Islet of Langerhans (tissue), 1 donor: ENCODE data around the gene MRPS27.
"Not testable (repeated sequence)": the region's sequence is repeated elsewhere in the genome, so short reads cannot be mapped to it uniquely, and the experiment has no call there.

ENCODE experiments used
- FAIRE-seq: peaks from one replicate; lab custom pipeline; 2011; peaks lifted over from hg19 to GRCh38; lab: Jason Lieb, UNC

MRPS27 gene

DNA sequence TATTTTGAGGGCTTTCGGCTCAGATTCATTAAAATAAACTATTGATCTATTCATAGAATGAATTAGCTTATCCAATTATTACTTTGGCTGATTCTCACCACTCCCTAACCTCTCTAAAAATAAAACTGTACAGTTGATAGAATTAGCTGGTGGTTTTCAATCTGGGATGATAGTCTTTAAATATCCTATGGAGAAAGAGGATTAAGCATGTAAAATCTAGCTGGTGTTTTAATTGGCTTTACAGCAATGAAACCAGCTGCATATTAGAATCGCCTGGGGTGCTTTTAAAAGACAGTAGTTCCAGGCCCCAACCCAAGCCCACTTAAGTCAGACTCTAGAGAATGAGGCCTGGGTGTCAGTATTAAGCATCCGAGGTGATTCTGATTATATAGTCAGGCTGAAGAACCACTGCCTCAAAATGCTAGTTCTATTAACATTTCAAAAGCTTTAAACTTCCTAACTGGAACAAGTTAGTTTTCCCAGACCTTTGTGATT is 117.7 kb downstream of the MRPS27 start:
- FAIRE-seq, result no peak

DNA sequence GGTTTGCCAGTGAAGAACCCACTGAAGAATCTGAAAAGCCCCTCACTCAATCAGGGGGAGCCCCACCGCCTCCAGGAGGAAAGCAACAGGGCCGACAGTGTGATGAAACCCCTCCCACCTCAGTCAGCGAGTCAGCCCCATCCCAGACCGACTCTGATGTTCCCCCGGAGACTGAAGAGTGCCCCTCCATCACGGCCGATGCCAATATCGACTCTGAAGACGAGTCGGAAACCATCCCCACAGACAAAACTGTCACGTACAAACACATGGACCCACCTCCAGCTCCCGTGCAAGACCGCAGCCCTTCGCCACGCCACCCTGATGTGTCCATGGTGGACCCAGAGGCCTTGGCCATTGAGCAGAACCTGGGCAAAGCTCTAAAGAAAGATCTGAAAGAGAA is 120.4 kb downstream of the MRPS27 start:
- FAIRE-seq, result no peak

DNA sequence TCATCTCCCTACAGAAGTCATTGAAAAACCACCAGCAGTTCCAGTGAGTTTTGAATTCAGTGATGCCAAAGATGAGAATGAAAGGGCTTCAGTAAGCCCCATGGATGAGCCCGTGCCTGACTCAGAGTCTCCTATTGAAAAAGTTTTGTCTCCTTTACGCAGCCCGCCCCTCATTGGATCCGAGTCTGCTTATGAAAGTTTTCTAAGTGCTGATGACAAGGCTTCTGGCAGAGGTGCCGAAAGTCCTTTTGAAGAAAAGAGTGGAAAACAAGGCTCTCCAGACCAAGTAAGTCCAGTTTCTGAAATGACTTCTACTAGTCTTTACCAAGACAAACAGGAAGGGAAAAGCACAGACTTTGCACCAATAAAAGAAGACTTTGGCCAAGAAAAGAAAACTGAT is 122.6 kb downstream of the MRPS27 start:
- no peak for FAIRE-seq

DNA sequence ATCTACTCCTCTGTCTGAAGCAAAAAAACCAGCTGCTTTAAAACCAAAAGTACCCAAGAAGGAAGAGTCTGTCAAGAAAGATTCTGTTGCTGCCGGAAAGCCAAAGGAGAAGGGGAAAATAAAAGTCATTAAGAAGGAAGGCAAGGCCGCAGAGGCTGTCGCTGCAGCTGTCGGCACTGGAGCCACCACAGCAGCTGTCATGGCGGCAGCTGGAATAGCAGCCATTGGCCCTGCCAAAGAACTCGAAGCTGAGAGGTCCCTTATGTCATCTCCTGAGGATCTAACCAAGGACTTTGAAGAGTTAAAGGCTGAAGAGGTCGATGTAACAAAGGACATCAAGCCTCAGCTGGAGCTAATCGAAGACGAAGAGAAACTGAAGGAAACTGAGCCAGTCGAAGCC is 124.5 kb downstream of the MRPS27 start:
- no peak for FAIRE-seq

DNA sequence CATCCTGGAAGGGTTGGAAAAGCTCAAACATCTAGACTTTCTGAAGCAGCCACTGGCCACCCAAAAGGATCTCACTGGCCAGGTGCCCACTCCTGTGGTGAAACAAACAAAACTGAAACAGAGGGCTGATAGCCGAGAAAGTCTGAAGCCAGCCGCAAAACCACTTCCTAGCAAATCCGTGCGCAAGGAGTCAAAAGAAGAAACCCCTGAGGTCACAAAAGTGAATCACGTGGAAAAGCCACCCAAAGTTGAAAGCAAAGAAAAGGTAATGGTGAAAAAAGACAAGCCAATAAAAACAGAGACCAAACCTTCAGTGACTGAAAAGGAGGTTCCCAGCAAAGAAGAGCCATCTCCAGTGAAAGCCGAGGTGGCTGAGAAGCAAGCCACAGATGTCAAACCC is 125.2 kb downstream of the MRPS27 start:
- FAIRE-seq, result no peak

DNA sequence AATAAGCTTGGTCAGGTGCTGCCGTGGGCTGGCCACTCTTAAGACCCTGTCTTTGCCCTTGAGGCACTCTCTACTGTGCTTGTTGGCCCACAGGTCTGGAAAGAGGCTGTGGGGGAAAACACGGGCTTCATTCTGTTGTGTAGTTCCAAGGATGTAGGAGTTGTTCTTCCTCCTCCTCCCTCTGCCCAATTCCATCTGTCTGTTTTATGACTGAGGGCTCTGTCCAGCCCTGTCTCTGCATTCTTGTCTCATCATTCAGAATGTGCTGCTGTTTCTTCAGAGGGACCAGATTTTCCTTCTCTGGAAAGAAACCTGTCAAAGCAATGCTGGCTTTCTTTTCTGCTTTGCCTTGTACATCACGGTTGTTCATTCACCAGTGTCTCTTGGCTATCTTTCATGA is 128.6 kb downstream of the MRPS27 start:
- FAIRE-seq, result no peak

DNA sequence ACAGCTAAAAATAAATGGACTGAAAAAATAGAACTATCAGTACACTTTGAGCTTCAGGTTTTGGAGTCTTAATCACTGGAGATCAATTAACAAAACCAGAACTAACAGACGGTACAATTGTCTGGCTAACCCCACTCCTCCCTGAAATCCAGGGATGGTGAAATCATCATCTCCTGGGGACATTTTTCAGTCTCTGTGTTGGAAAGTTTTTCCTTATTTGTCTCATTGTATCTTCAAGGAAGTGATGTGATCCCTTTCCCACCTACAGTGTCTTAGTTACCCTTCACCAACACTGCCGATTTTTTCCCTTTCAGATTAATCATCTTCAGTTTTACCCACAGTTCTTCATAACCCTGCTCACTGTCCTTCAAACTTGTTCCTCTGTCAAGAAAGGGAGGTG is 130.9 kb downstream of the MRPS27 start:
- no peak for FAIRE-seq

DNA sequence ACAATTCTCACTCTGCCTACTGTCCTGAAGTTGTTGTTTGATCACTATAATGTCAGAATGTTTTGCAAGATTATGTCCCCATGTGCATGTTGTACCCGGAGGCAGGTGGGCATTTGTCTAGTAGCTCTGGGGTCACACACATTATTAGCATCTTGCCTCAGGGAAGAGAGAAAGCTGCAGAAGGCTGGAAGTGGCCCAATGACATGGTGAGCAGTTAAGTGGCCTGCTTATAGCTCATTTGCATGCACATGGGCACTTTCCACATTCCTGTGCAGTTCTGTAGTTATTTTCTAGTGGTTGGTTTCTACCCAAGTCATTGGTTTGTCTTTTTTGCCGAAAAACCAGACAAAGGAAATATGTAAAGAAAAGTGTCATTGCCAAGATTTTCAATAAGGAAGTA is 131.9 kb downstream of the MRPS27 start:
- no peak for FAIRE-seq

DNA sequence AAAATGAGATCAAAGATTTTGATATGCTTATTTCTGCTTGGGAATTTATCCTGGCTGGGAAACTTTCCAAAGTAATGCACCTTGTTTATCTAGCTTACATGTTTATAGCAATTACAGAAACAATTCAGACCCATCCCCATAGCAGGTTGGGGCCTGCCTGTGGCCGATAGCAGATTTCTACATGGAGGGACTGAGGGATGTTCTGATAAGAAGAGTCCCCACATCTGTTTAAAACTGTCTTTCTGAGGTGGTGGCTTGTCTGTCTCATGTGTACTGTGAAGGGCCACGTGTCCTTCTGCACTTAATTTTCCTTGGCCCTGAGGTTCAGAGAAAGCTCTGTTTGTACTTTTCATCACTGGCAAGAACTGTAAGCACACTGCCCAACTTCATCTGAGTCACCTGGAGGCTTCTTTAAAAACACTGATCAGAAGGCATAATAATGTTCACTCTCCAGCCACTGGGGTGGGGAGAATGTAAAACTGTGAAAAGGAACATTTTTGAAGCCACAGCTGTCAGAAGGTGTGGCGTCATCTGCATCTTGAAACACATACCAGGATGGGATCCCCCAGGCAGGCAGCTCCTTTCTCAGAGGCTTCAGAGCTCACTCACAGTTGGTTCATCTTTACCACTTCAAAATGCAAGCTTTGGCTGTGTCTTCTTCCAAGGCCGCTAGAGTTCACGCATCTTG is 132.5 kb downstream of the MRPS27 start:
- FAIRE-seq, result no peak

DNA sequence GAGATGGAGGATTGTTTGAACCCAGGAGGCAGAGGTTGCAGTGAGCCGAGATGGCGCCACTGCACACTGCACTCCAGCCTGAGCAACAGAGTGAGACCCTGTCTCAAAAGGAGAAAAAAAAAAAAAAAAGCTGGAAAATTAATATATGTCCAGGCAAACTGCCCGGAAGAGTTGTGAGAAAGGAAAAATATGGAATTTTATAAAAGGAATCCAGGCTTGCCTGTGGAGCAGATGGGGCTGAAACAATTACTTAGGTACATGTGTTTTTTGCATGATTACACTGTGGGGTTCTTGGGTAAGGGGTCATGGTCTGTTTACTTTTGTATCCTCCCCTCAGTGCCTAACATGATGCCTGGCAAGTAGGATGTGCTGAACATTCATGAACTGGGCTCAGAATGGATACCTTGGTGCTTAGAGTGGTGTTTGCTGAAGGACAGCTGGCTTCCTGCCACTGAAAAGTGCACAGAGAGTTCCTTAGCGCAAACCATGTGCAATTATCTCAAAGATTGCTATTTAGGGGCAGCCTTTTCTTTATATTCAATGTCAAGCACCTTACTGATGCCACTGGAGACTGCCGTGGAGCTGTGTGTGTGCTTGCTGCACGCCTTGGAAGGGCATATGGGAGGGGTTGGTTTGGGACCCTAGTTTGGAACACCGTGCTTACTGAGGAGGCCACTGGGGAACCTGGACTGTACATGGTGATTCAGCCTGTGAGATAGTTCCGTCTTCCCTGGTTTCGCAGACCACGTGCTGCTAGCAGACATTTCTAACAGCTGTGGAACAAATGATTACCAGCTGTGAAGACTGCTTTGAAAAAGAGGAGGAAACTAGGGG is 134.3 kb downstream of the MRPS27 start:
- FAIRE-seq, result no peak

DNA sequence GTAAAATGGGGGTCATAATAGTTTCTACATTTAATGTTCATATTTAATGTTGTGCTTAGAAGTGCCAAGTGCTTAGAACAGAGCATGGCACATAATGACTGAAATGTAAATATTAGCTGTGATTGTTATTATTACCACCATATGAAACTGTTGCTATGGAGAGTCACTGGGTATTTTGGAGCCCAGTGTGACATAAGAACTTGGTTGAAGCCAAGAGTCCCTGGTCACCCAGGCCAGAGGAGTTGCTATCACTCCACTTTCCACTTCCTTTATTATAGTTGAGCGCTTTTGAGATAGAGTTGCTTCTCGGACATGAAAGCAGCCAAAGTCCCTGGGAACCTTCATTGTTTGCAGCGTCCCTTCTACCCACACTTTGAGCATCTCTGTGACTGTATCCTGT is 135.6 kb downstream of the MRPS27 start:
- FAIRE-seq, result no peak

DNA sequence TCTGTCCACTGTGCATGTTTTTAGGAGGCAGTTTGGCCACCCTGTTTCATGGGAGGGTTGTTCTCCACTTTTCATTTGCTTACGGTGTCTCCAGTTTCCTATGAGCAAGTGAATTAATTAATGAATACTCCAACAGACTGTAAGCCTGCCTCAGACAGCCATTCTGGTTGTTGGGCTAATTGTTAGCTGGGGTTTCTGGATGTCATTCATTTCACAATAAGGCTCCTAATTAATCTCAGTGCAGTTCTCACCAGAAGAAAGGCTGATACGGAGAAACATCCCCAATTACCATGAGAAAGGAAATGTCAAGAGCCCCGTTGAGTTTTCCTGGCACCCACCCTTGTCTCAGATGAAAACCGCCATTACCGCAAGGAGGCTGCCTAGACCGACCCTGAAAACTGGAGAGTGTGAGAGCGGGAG is 136.9 kb downstream of the MRPS27 start:
- FAIRE-seq, result no peak

DNA sequence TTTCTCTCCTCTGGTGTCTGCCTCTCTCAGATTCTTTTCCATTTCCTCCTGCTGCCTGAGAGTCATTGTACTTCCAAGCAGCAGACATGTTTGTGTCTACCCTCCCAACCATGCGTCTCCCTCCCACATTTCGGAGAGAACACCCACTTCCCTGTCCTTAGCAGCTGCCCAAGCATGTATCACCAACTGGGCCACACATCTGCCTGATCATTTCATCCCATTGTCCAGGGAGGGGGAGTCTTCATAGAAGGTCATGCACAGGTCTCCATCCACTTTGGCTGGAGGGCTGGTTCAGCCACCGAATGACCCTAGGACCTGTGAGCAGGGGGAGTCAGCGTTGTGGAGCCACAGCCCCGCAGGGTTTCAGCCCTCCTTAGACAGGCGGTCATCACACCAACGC is 137.4 kb downstream of the MRPS27 start:
- no peak for FAIRE-seq

DNA sequence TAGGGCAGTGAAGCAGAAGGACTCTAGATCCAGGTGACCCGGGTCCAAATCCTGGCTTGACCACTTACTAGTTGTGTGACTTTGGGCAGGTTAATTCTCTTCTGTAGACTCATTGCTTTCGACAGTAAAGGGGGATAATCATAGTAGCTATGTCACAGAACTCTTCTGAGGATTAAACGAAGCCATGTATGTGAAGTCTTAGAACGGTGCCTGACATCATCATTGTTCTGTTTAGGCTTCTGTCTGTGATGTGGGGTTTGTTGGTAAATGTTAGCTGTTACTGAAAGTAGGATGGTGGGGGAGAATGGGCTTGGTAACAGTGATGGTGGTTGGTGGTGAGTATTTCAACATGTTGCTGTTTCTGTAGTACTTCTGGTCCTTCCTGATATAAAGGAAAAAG is 139.1 kb downstream of the MRPS27 start:
- no peak for FAIRE-seq

DNA sequence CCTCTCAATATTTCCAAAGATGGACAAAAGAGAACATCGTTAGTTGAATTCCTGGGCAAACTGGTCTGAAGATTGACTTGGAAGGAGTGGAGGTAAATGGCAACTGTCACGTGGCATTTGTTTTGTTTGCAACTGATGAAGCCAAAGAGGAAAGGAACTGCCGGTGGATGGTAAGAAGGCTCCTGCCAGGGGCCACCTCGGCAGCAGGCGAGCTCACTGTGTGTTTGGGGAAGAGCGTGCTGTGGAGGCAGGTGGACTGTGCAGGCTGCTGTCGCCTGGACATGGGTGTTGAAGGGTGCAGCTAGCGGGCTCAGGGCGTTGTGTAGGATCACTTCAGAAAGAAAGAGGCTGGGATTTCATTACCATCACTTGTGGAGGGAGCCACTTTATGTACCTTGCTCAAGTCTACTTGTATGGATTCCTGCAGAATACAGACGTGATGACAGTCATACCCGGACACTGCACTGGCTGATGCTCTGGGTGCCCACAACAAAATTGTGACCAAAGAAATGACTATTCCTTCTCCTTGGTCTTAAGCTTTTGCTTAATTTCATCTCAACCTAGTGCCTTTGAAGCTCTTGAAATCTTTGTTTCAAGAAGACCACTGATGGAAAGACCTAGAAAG is 140.1 kb downstream of the MRPS27 start:
- FAIRE-seq, result no peak

DNA sequence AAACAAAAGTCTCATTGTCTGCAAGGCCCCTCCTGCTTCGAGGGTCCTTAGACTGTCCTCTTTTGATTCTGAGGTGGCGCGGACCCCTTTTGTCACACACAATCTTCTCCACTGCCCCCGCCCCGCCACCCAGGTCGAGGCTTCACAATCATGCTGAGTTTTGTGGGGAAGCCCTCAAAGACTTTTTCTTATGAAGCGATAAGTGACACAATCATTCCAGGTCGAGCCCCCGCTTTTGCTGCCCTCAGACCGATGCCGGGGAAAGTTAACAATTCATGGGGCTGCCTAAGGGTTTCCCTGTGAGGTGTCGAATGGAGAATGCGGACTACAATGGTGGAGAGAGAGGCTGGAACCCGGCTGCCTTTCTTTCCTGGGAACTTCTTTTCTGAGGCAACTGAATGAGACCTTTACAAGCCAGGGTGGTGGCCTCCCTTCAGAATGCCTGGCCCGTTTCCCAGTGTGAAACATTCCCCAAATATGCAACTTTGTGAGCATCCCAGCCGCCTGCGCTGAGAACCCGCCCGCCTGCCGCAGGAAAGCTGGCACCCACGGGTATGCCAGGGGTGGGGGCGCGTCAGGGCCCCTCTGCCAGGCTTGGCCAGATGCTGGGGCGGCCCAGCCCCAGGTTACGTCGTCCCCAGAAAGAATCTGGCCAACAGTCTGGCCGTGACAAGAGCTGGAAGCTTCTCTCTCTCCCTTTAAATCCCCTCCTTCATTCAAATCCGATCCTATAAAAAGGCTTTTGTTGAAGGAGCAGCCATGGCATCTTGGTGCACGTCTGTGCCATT is 140.8 kb downstream of the MRPS27 start:
- no peak for FAIRE-seq

DNA sequence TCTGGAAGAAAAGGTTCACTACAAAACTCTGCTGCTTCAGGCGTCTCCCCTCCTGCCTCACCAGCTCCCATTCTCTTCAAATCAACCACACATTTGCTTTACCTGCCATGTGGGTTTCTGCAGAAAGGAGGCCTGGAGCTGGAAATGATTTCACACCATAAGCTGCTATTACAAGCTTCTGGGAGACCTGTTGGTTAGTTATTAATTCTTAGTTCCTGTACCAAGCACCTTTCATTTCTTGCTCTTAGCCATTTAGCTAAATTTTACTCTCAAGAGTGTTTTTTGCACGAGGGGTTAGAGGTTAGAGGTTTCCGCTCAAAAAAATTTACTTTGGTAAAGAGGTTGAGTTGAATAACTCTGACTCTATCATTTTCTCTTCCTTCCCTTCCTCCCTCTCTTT is 142.5 kb downstream of the MRPS27 start:
- FAIRE-seq, result no peak

DNA sequence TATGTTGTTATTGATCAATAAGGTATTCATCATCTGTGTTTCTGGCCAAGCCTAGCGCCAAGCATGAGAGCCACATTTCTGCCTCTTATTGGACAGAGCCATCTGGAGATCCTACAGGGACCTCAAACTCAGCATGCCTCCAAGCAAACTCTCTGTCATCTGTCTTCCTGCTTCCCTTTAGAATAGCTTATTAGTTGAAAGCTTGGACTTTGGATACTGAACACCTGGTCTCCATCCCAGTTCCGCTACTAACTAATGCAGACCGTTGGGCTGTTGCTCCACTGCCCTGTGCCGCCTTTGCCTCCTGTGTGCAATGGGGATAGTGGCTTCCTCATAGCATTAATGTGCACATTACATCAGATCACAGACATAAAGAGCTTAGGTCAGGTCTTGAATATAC is 147.3 kb downstream of the MRPS27 start:
- FAIRE-seq, result no peak

DNA sequence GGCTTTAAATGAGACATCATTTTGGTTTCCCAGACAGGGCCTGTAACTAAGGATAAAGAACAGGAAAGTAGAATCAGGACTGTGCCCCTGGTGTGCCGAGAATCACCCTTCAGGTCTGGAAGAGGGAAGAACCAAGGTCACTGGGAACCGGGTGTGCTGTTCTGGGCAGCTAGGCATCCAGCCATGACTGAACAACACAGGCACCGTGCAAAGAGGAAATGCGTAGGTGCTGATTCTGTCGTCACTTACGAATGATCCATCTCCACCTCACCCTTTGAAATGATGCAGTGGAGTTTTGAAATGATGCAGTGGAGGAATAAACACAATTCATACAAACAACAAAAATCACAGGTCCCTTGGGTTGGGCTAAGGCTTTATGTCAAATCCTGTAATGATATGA is 148.4 kb downstream of the MRPS27 start:
- no peak for FAIRE-seq

DNA sequence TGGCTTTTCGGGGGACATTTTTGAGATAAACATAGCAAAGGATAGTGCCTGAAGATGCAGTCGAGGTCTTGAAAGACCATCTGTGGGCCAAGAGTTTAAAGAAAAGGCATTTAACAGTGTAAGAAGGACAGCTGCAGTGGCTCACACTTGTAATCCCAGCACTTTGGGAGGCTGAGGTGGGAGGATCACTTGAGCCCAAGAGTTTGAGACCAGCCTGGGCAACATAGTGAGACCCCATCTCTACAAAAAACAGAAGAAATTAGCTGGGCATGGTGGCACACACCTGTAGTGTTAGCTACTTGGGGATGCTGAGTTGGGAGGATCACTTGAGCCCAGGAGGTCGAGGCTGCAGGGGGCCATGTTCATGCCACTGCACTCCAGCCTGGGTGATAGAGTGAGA is 148.9 kb downstream of the MRPS27 start:
- FAIRE-seq, result not testable (repeated sequence)

DNA sequence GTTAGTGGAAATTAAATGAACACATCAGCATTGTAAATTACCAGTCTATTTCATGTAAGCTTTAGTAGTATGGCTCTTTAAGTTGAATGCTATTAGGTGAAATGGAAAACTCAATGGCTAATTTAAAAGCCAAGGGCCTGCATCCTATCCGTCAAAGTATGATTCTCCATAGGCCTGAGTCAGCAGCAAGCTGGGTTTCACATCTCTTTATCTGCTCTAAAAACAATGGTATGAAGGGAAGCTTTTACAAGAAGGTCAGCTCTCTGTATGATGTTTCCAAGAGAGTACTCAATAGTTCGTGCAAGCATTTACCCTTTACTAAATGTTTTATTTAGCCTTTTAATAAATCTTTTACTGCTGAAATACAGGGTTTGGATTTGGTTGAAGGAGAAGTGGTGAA is 149.9 kb downstream of the MRPS27 start:
- FAIRE-seq, result no peak
